ENCODE measurements around the gene SYT12. TPM values are rescaled to one million over a fixed set of nuclear protein-coding genes. Genes with fewer than 3 reads are reported as not detected.

SYT12 gene
- total RNA-seq, 6 experiments from 2014 or later, result not detected

- Mint-ChIP-seq H3K27me3 (ENCODE audit: insufficient read depth) (no peaks in the 10 kb centered on the region; the same call in 1 of the 2 replicates), H3K36me3 (ENCODE audit: low read depth) (peaks cover 7% of the 10 kb centered on the region; the same call in 1 of the 2 replicates)
Observed at GRCh38 chr11:66981976-66982578, 40.9 kb upstream of the SYT12 start.

DNA sequence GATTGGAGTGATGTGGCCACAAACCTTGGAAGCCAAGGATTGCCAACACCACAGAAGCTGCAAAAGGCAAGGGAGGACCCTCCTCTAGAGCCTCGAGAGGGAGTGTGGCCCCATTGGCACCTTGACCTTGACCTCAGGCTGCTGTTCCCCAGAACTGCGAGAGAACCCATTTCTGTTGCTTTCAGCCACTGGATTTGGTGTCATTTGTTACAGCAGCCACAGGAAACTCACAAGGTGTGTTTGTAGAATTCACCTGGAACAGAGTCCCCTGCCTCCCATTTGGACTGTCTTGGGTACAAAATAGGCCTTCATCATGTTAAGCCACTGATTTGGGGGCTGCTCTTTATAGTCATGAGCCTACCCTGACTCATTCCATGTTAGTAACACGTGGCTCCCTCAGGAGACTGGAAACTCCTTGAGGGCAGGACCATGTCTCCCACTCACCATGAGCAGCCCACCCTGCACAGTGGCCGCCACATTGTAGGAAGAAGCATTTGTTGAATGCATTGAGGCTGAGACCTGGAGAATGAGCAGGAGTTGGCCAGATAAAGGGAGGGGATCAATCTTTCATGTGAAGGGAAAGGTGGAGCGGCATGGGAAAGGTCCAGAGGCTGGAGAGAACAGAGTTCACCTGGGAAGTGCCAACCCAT lies 39.5 kb upstream of the SYT12 start:
- Mint-ChIP-seq H3K4me1 (ENCODE audit: low read depth) (peaks cover 37% of the 10 kb centered on the region), H3K9me3 (peaks cover 16% of the 10 kb centered on the region), H3K27me3 (ENCODE audit: insufficient read depth) (no peaks in the 10 kb centered on the region; the same call in none of the 2 replicates), H3K27ac (no peak overlapping the region), H3K4me3 (no peak overlapping the region), H3K36me3 (ENCODE audit: low read depth) (peaks cover 7% of the 10 kb centered on the region; the same call in 1 of the 2 replicates)
- DNase-seq, result no peak
- TF ChIP-seq, protein P1, sequence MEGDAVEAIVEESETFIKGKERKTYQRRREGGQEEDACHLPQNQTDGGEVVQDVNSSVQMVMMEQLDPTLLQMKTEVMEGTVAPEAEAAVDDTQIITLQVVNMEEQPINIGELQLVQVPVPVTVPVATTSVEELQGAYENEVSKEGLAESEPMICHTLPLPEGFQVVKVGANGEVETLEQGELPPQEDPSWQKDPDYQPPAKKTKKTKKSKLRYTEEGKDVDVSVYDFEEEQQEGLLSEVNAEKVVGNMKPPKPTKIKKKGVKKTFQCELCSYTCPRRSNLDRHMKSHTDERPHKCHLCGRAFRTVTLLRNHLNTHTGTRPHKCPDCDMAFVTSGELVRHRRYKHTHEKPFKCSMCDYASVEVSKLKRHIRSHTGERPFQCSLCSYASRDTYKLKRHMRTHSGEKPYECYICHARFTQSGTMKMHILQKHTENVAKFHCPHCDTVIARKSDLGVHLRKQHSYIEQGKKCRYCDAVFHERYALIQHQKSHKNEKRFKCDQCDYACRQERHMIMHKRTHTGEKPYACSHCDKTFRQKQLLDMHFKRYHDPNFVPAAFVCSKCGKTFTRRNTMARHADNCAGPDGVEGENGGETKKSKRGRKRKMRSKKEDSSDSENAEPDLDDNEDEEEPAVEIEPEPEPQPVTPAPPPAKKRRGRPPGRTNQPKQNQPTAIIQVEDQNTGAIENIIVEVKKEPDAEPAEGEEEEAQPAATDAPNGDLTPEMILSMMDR (IDR thresholded peaks at IDR 0.05), result no peak

More at GRCh38 chr11:66981976-66982578, 40.9 kb upstream of the SYT12 start:
- Mint-ChIP-seq H3K4me3 (peak overlapping the region; percentile 46), H3K4me1 (ENCODE audit: low read depth) (peaks cover 37% of the 10 kb centered on the region), H3K27ac (peak overlapping the region; percentile 48), H3K9me3 (peaks cover 26% of the 10 kb centered on the region)
- TF ChIP-seq, protein P1 (IDR thresholded peaks at IDR 0.05), result no peak
- peak; percentile 88 for DNase-seq

GRCh38 chr11:66985508-66986177 lies 37.3 kb upstream of the SYT12 start:
- H3K27me3 Mint-ChIP-seq (ENCODE audit: insufficient read depth), result peaks cover 1% of the 10 kb centered on the region
- no peaks in the 10 kb centered on the region for H3K9me3 Mint-ChIP-seq
- no peak for DNase-seq
- H3K27ac Mint-ChIP-seq, result no peak overlapping the region
- H3K4me1 Mint-ChIP-seq (ENCODE audit: low read depth), result peaks cover 37% of the 10 kb centered on the region
- H3K36me3 Mint-ChIP-seq (ENCODE audit: low read depth), result no peaks in the 10 kb centered on the region
- no peak overlapping the region for H3K4me3 Mint-ChIP-seq
- TF ChIP-seq, protein P1 (IDR thresholded peaks at IDR 0.05), result no peak

GRCh38 chr11:66986178-66986545 lies 36.8 kb upstream of the SYT12 start:
- Mint-ChIP-seq H3K27ac (no peak overlapping the region), H3K27me3 (ENCODE audit: insufficient read depth) (peaks cover 1% of the 10 kb centered on the region), H3K4me3 (no peak overlapping the region), H3K9me3 (no peaks in the 10 kb centered on the region), H3K36me3 (ENCODE audit: low read depth) (no peaks in the 10 kb centered on the region), H3K4me1 (ENCODE audit: low read depth) (peaks cover 37% of the 10 kb centered on the region)
- DNase-seq, result no peak
- TF ChIP-seq, protein P1 (IDR thresholded peaks at IDR 0.05), result no peak

- TF ChIP-seq, protein P1 (IDR thresholded peaks at IDR 0.05), result no peak
- H3K27me3 Mint-ChIP-seq (ENCODE audit: insufficient read depth), result peaks cover 4% of the 10 kb centered on the region
- H3K9me3 Mint-ChIP-seq, result no peaks in the 10 kb centered on the region
- no peak overlapping the region for H3K27ac Mint-ChIP-seq
- H3K4me1 Mint-ChIP-seq (ENCODE audit: low read depth), result peaks cover 27% of the 10 kb centered on the region
- H3K36me3 Mint-ChIP-seq (ENCODE audit: low read depth), result no peaks in the 10 kb centered on the region
- DNase-seq, result no peak
- no peak overlapping the region for H3K4me3 Mint-ChIP-seq
Observed at GRCh38 chr11:66987158-66987620, 35.7 kb upstream of the SYT12 start.
